ENCODE data around the gene PBX4.
A peak's percentile ranks its signal among the peaks of the same experiment; 100 is the strongest.

The PBX4 gene

GRCh38 chr19:19541616-19542015, 76.9 kb downstream of the PBX4 start:
- DNase-seq (ENCODE audit: extremely low read depth in 1 of 2, low read depth in 1 of 2) = no peak

- DNase-seq (ENCODE audit: extremely low read depth in 1 of 2, low read depth in 1 of 2) = peak in 1 of 2 donors; percentile 56
Measured at GRCh38 chr19:19540715-19541515, 77.6 kb downstream of the PBX4 start.

- peak in 1 of 2 donors; percentile 37 for DNase-seq (ENCODE audit: extremely low read depth in 1 of 2, low read depth in 1 of 2)
Measured at GRCh38 chr19:19540064-19540714, 78.3 kb downstream of the PBX4 start.

GRCh38 chr19:19539698-19540063, 78.8 kb downstream of the PBX4 start:
- no peak for DNase-seq (ENCODE audit: extremely low read depth in 1 of 2, low read depth in 1 of 2)

GRCh38 chr19:19538785-19539166, 79.7 kb downstream of the PBX4 start:
- DNase-seq (ENCODE audit: extremely low read depth in 1 of 2, low read depth in 1 of 2) = no peak

GRCh38 chr19:19538061-19538784, 80.3 kb downstream of the PBX4 start, which contains the start of gene CILP2:
TSS of gene CILP2 (plus strand) at chr19:19538265. CDS start at chr19:19538350, 85 bp downstream.
- no peak for DNase-seq (ENCODE audit: extremely low read depth in 1 of 2, low read depth in 1 of 2)

GRCh38 chr19:19537075-19538048, 81.1 kb downstream of the PBX4 start:
- no peak for DNase-seq (ENCODE audit: extremely low read depth in 1 of 2, low read depth in 1 of 2)

- DNase-seq (ENCODE audit: extremely low read depth in 1 of 2, low read depth in 1 of 2) = no peak
Measured at GRCh38 chr19:19535311-19536191, 82.9 kb downstream of the PBX4 start.

- no peak for DNase-seq (ENCODE audit: extremely low read depth in 1 of 2, low read depth in 1 of 2)
Measured at GRCh38 chr19:19534556-19535265, 83.8 kb downstream of the PBX4 start.

- DNase-seq (ENCODE audit: extremely low read depth in 1 of 2, low read depth in 1 of 2) = no peak
Measured at GRCh38 chr19:19533841-19534240, 84.6 kb downstream of the PBX4 start.

GRCh38 chr19:19532806-19533701, 85.4 kb downstream of the PBX4 start:
- DNase-seq (ENCODE audit: extremely low read depth in 1 of 2, low read depth in 1 of 2) = no peak

GRCh38 chr19:19531951-19532805, 86.3 kb downstream of the PBX4 start:
- DNase-seq (ENCODE audit: extremely low read depth in 1 of 2, low read depth in 1 of 2) = peak; percentile 69 to 89

- no peak for DNase-seq (ENCODE audit: extremely low read depth in 1 of 2, low read depth in 1 of 2)
Measured at GRCh38 chr19:19530889-19531288, 87.6 kb downstream of the PBX4 start.

- no peak for DNase-seq (ENCODE audit: extremely low read depth in 1 of 2, low read depth in 1 of 2)
Measured at GRCh38 chr19:19530423-19530804, 88.1 kb downstream of the PBX4 start.

- DNase-seq (ENCODE audit: extremely low read depth in 1 of 2, low read depth in 1 of 2) = no peak
Measured at GRCh38 chr19:19529783-19530422, 88.6 kb downstream of the PBX4 start.

GRCh38 chr19:19528721-19529490, 89.6 kb downstream of the PBX4 start, which contains the start of gene YJEFN3:
TSS of gene YJEFN3 (plus strand) at chr19:19528911. CDS start at chr19:19528933, 22 bp downstream.
- no peak for DNase-seq (ENCODE audit: extremely low read depth in 1 of 2, low read depth in 1 of 2)

Measured in activated CD8-positive, alpha-beta memory T cell treated with anti-CD3 and anti-CD28 coated beads for 1 hour (primary cell).